HEK293 (cell line): ENCODE results near the gene SLFN12L.

ENCODE experiments used
- KLF16 ChIP-seq: fragments of 450-650 bp; formaldehyde crosslinking; IDR thresholded peaks from 2 replicates; pipeline ENCODE4 v1.5.1; 2017; ENCODE audit warnings: missing biosample characterization, missing genetic modification characterization
- ZNF221 ChIP-seq: fragments of 450-650 bp; formaldehyde crosslinking; IDR thresholded peaks from 2 replicates; pipeline ENCODE4 v1.5.1; 2017; ENCODE audit warnings: missing biosample characterization, missing genetic modification characterization, borderline replicate concordance
- ZNF280C ChIP-seq: fragments of 450-650 bp; formaldehyde crosslinking; IDR thresholded peaks from 2 replicates; pipeline ENCODE4 v1.5.1; 2016; ENCODE audit warnings: missing biosample characterization, missing genetic modification characterization
- ZNF548 ChIP-seq: fragments of 450-650 bp; formaldehyde crosslinking; IDR thresholded peaks from 2 replicates; pipeline ENCODE4 v1.5.1; 2016; ENCODE audit warnings: missing biosample characterization, missing genetic modification characterization
- ZNF549 ChIP-seq: fragments of 450-650 bp; IDR thresholded peaks from 2 replicates; pipeline ENCODE4 v1.5.1; 2018; ENCODE audit warnings: missing biosample characterization, missing genetic modification characterization, mild to moderate bottlenecking, inconsistent platforms, moderate library complexity
- ZSCAN4 ChIP-seq: fragments of 450-650 bp; formaldehyde crosslinking; IDR thresholded peaks from 2 replicates; pipeline ENCODE4 v1.5.1; 2017; ENCODE audit warnings: missing biosample characterization, missing genetic modification characterization
- TF ChIP-seq, protein P1 (sequence below): fragments of 450-650 bp; formaldehyde crosslinking; IDR thresholded peaks from 2 replicates; pipeline ENCODE4 v1.5.1; 2016; ENCODE audit warnings: missing biosample characterization, missing genetic modification characterization
- TF ChIP-seq, protein P2 (sequence below): fragments of 450-650 bp; formaldehyde crosslinking; IDR thresholded peaks from 2 replicates; pipeline ENCODE4 v1.5.1; 2016; ENCODE audit warnings: missing biosample characterization, missing genetic modification characterization

DNA sequence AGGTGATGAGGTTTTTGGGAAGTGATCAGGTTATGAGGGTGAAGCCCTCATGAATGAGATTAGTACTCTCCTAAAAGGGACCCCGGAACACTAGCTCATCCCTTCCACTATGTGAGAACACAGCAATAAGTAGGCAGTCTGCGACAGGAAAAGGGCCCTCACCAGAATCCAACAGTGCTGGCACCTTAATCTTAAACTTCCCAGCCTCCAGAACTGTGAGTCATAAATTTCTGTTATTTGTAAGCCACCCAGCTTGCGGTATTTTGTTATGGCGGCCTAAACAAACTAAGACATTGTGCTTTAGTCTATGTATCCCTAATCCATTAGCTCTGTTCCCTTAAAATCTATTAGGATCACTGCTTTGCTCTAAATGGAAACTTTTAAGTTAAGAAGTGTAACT, 113.7 kb downstream of the SLFN12L start:
- TF ChIP-seq ZNF280C, result no peak
- no peak for TF ChIP-seq KLF16 (tag by site-specific recombination)
- no peak for TF ChIP-seq ZSCAN4 (tag by site-specific recombination)
- TF ChIP-seq, protein P1, sequence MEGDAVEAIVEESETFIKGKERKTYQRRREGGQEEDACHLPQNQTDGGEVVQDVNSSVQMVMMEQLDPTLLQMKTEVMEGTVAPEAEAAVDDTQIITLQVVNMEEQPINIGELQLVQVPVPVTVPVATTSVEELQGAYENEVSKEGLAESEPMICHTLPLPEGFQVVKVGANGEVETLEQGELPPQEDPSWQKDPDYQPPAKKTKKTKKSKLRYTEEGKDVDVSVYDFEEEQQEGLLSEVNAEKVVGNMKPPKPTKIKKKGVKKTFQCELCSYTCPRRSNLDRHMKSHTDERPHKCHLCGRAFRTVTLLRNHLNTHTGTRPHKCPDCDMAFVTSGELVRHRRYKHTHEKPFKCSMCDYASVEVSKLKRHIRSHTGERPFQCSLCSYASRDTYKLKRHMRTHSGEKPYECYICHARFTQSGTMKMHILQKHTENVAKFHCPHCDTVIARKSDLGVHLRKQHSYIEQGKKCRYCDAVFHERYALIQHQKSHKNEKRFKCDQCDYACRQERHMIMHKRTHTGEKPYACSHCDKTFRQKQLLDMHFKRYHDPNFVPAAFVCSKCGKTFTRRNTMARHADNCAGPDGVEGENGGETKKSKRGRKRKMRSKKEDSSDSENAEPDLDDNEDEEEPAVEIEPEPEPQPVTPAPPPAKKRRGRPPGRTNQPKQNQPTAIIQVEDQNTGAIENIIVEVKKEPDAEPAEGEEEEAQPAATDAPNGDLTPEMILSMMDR (tag by site-specific recombination), result no peak
- TF ChIP-seq ZNF548 (tag by site-specific recombination), result no peak
- TF ChIP-seq ZNF221, result no peak
- TF ChIP-seq, protein P2, sequence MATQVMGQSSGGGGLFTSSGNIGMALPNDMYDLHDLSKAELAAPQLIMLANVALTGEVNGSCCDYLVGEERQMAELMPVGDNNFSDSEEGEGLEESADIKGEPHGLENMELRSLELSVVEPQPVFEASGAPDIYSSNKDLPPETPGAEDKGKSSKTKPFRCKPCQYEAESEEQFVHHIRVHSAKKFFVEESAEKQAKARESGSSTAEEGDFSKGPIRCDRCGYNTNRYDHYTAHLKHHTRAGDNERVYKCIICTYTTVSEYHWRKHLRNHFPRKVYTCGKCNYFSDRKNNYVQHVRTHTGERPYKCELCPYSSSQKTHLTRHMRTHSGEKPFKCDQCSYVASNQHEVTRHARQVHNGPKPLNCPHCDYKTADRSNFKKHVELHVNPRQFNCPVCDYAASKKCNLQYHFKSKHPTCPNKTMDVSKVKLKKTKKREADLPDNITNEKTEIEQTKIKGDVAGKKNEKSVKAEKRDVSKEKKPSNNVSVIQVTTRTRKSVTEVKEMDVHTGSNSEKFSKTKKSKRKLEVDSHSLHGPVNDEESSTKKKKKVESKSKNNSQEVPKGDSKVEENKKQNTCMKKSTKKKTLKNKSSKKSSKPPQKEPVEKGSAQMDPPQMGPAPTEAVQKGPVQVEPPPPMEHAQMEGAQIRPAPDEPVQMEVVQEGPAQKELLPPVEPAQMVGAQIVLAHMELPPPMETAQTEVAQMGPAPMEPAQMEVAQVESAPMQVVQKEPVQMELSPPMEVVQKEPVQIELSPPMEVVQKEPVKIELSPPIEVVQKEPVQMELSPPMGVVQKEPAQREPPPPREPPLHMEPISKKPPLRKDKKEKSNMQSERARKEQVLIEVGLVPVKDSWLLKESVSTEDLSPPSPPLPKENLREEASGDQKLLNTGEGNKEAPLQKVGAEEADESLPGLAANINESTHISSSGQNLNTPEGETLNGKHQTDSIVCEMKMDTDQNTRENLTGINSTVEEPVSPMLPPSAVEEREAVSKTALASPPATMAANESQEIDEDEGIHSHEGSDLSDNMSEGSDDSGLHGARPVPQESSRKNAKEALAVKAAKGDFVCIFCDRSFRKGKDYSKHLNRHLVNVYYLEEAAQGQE, result no peak
- TF ChIP-seq ZNF549 (tag by site-specific recombination), result no peak
